H1 (cell line): ENCODE results near the gene CFLAR. TPM values are rescaled to one million over a fixed set of nuclear protein-coding genes. Genes with fewer than 3 reads are reported as not detected.

Source experiments
- CTCF ChIA-PET: fragments of 300-600 bp; sonication (Branson Sonifier 250); formaldehyde crosslinking; loops from one replicate; lab custom pipeline; 2021; ENCODE audit not compliant: partially characterized antibody; lab: Charles Lee
- POLR2A ChIA-PET: fragments of 300-600 bp; sonication (Branson Sonifier 250); formaldehyde crosslinking; loops from one replicate; lab custom pipeline; 2021; ENCODE audit warnings: inconsistent platforms; ENCODE audit not compliant: partially characterized antibody; lab: Charles Lee
- DNase-seq, 2 experiments: peaks; one replicate each; pipeline versions ENCODE4 v3.0.0 to v3.0.0-alpha.2; 2010 to 2022; ENCODE audit warnings: low spot score in 2 of 2, low read depth in 1 of 2, mixed read lengths in 1 of 2
- FAIRE-seq: peaks from 2 replicates; lab custom pipeline; 2011; peaks lifted over from hg19 to GRCh38; lab: Jason Lieb, UNC
- H2AFZ ChIP-seq: 2 replicates; pipeline ENCODE4 v1.8.1; 2012; ENCODE audit warnings: low read length, inconsistent platforms
- H2AK5ac ChIP-seq: 2 replicates; pipeline ENCODE4 v1.6.1; 2013; ENCODE audit warnings: low read depth, low read length
- H2BK120ac ChIP-seq: replicated peaks from 2 replicates; pipeline ENCODE3; 2013; ENCODE audit warnings: low read depth, low read length, inconsistent platforms
- H2BK12ac ChIP-seq: 2 replicates; pipeline ENCODE4 v1.6.1; 2013; ENCODE audit warnings: low read depth, low read length
- H2BK15ac ChIP-seq: 2 replicates; pipeline ENCODE4 v1.6.1; 2013; ENCODE audit warnings: low read length
- H2BK20ac ChIP-seq: 2 replicates; pipeline ENCODE4 v1.6.1; 2013; ENCODE audit warnings: low read length
- H2BK5ac ChIP-seq: 2 replicates; pipeline ENCODE4 v1.6.1; 2013; ENCODE audit warnings: low read depth, low read length
- H3K14ac ChIP-seq: 2 replicates; pipeline ENCODE4 v1.6.1; 2013; ENCODE audit warnings: inconsistent platforms; ENCODE audit not compliant: insufficient read length
- H3K18ac ChIP-seq: 2 replicates; pipeline ENCODE4 v1.6.1; 2013; ENCODE audit warnings: low read length; ENCODE audit errors: extremely low read depth
- H3K23ac ChIP-seq: 2 replicates; pipeline ENCODE4 v1.6.1; 2013; ENCODE audit warnings: inconsistent platforms; ENCODE audit not compliant: insufficient read length
- H3K23me2 ChIP-seq: 2 replicates; pipeline ENCODE4 v1.6.1; 2013; ENCODE audit warnings: low read depth, low read length
- H3K27ac ChIP-seq: 2 replicates; pipeline ENCODE4 v1.6.1; 2011; ENCODE audit warnings: low read depth, low read length, inconsistent platforms
- H3K27me3 ChIP-seq, 4 experiments: replicated peaks in 1 of 4; 1 replicate in 1 of 4; 2 replicates in 3 of 4; pipeline versions ENCODE4 v1.6.1 to v1.8.1; 2011 to 2013; ENCODE audit warnings: low read length in 3 of 4, mild to moderate bottlenecking in 3 of 4, inconsistent platforms in 2 of 4, mixed read lengths in 2 of 4, moderate library complexity in 1 of 4; ENCODE audit not compliant: control insufficient read depth in 3 of 4, insufficient read depth in 3 of 4; ENCODE audit errors: extremely low read depth in 1 of 4
- H3K36me3 ChIP-seq, 4 experiments: 2 replicates each; pipeline versions ENCODE4 v1.6.1 to v1.8.1; 2011 to 2013; ENCODE audit warnings: mild to moderate bottlenecking in 4 of 4, low read length in 3 of 4, moderate library complexity in 2 of 4, control low read depth in 1 of 4, inconsistent platforms in 1 of 4; ENCODE audit not compliant: insufficient read depth in 4 of 4, control insufficient read depth in 2 of 4
- H3K4ac ChIP-seq: replicated peaks from 2 replicates; pipeline ENCODE3; 2013; ENCODE audit warnings: low read length, low read depth, mixed read lengths, inconsistent platforms; ENCODE audit not compliant: insufficient read length
- H3K4me1 ChIP-seq, 4 experiments: replicated peaks in 1 of 4; 1 replicate in 1 of 4; 2 replicates in 3 of 4; pipeline versions ENCODE4 v1.6.1 to v1.8.1; 2011 to 2013; ENCODE audit warnings: low read length in 3 of 4, inconsistent platforms in 2 of 4, mixed read lengths in 1 of 4; ENCODE audit not compliant: insufficient read depth in 4 of 4, control insufficient read depth in 3 of 4
- H3K4me2 ChIP-seq, 2 experiments: 2 replicates each; pipeline versions ENCODE4 v1.6.1 to v1.8.1; 2011 to 2013; ENCODE audit warnings: low read depth in 2 of 2, low read length in 2 of 2, control low read depth in 1 of 2, inconsistent platforms in 1 of 2, mild to moderate bottlenecking in 1 of 2; ENCODE audit not compliant: insufficient read depth in 1 of 2
- H3K4me3 ChIP-seq, 4 experiments: fragments of 200-600, 300-600 bp in 1 of 4; sonication (generic), shearing (Covaris generic), sonication (Bioruptor Twin) in 1 of 4; 2 replicates each; pipeline versions ENCODE4 v1.5.1 to v1.8.1; 2011 to 2016; ENCODE audit warnings: low read length in 4 of 4, low read depth in 3 of 4, control low read depth in 2 of 4, inconsistent platforms in 2 of 4, mild to moderate bottlenecking in 2 of 4, mixed read lengths in 1 of 4, moderate library complexity in 1 of 4; ENCODE audit not compliant: insufficient read depth in 2 of 4; ENCODE audit errors: extremely low read depth in 1 of 4
- H3K56ac ChIP-seq: replicated peaks from 2 replicates; pipeline ENCODE3; 2013; ENCODE audit warnings: low read depth, mild to moderate bottlenecking, mixed read lengths, low read length, inconsistent platforms; ENCODE audit not compliant: insufficient read length
- H3K79me1 ChIP-seq: 2 replicates; pipeline ENCODE4 v1.6.1; 2013; ENCODE audit warnings: low read depth, low read length, control low read depth
- H3K79me2 ChIP-seq, 2 experiments: 2 replicates each; pipeline versions ENCODE4 v1.6.1 to v1.8.1; 2012 to 2013; ENCODE audit warnings: low read length in 2 of 2, mild to moderate bottlenecking in 2 of 2, inconsistent platforms in 1 of 2; ENCODE audit not compliant: insufficient read depth in 2 of 2, control insufficient read depth in 1 of 2
- H3K9ac ChIP-seq, 4 experiments: replicated peaks in 1 of 4; 1 replicate in 1 of 4; 2 replicates in 3 of 4; pipeline versions ENCODE4 v1.6.1 to v1.8.1; 2011 to 2013; ENCODE audit warnings: low read depth in 3 of 4, low read length in 3 of 4, control low read depth in 2 of 4, mild to moderate bottlenecking in 2 of 4, moderate library complexity in 2 of 4, inconsistent platforms in 1 of 4; ENCODE audit errors: extremely low read depth in 1 of 4
- H3K9me3 ChIP-seq, 2 experiments: 2 replicates each; pipeline versions ENCODE4 v1.6.1 to v1.8.1; 2012 to 2013; ENCODE audit warnings: mild to moderate bottlenecking in 2 of 2, moderate library complexity in 2 of 2, control low read depth in 1 of 2, inconsistent platforms in 1 of 2, low read depth in 1 of 2, low read length in 1 of 2, mixed read lengths in 1 of 2; ENCODE audit not compliant: insufficient read depth in 2 of 2
- H4K20me1 ChIP-seq, 2 experiments: replicated peaks in 1 of 2; 2 replicates each; pipeline versions ENCODE3 to v1.8.1; 2011 to 2013; ENCODE audit warnings: inconsistent platforms in 2 of 2, low read length in 2 of 2, mild to moderate bottlenecking in 1 of 2; ENCODE audit not compliant: insufficient read depth in 2 of 2, control insufficient read depth in 1 of 2
- H4K5ac ChIP-seq: 2 replicates; pipeline ENCODE4 v1.6.1; 2013; ENCODE audit warnings: low read length, low read depth, mixed read lengths, inconsistent platforms; ENCODE audit not compliant: insufficient read length
- H4K8ac ChIP-seq: 2 replicates; pipeline ENCODE4 v1.8.0; 2013; ENCODE audit warnings: mild to moderate bottlenecking, moderate library complexity, low read length, inconsistent platforms; ENCODE audit not compliant: insufficient read depth; ENCODE audit errors: extremely low read depth
- H4K91ac ChIP-seq: replicated peaks from 2 replicates; pipeline ENCODE3; 2013; ENCODE audit warnings: low read length, mixed read lengths, inconsistent platforms; ENCODE audit not compliant: insufficient read length
- CTBP2 ChIP-seq: IDR thresholded peaks from 2 replicates; pipeline ENCODE4 v1.7.0; 2011; ENCODE audit warnings: borderline replicate concordance, mild to moderate bottlenecking, moderate library complexity, mixed read lengths, low read length; ENCODE audit not compliant: insufficient read depth, insufficient read length
- GTF2F1 ChIP-seq: IDR thresholded peaks from 2 replicates; pipeline ENCODE4 v1.6.1; 2012; ENCODE audit warnings: low read depth, low read length, improper control_type of control experiment, borderline replicate concordance
- HDAC6 ChIP-seq: IDR thresholded peaks from one replicate; pipeline ENCODE4 v1.7.1; 2012; ENCODE audit warnings: low read depth, mild to moderate bottlenecking, inconsistent platforms, low read length, moderate library complexity
- MAX ChIP-seq: IDR thresholded peaks from 2 replicates; pipeline ENCODE4 v1.6.1; 2012; ENCODE audit warnings: inconsistent platforms
- RNF2 ChIP-seq: fragments of 200-900, 300-1000 bp; sonication (generic); IDR thresholded peaks from 2 replicates; pipeline ENCODE4 v1.7.1; 2016; ENCODE audit warnings: borderline replicate concordance, low read depth, mild to moderate bottlenecking, antibody characterized with exemption, low read length; ENCODE audit not compliant: poor library complexity, severe bottlenecking; ENCODE audit errors: missing control alignments
- SAP30 ChIP-seq: fragments of 300-600 bp; sonication (generic); IDR thresholded peaks from 2 replicates; pipeline ENCODE4 v1.7.1; 2012; ENCODE audit warnings: low read length, moderate library complexity, mild to moderate bottlenecking, inconsistent platforms; ENCODE audit not compliant: insufficient read depth, insufficient replicate concordance
- SIN3A ChIP-seq, 2 experiments: IDR thresholded peaks in 1 of 2; conservative IDR thresholded peaks in 1 of 2; 2 replicates each; pipeline ENCODE4 v1.6.1; 2011 to 2012; ENCODE audit warnings: low read length in 2 of 2, improper control_type of control experiment in 1 of 2, low read depth in 1 of 2, mild to moderate bottlenecking in 1 of 2
- SUZ12 ChIP-seq: fragments of 200-600 bp; sonication (generic); IDR thresholded peaks from 2 replicates; pipeline ENCODE4 v1.6.1; 2012; ENCODE audit warnings: mild to moderate bottlenecking, inconsistent platforms, low read length, moderate library complexity, mixed read lengths
- YY1 ChIP-seq: IDR thresholded peaks from 2 replicates; pipeline ENCODE4 v1.6.1; 2011; ENCODE audit warnings: low read depth, mild to moderate bottlenecking, low read length
- WGBS, 2 experiments: shearing (Covaris generic) in 1 of 2; methylation state at CpG; one replicate each; pipeline versions ENCODE4 v1.1.6 to v1.1.7; 2013 to 2015; ENCODE audit warnings: low lambda C conversion rate in 2 of 2, mixed read lengths in 2 of 2, inconsistent platforms in 1 of 2, low coverage in 1 of 2, missing lambda C conversion rate in 1 of 2; ENCODE audit not compliant: insufficient replicate concordance in 2 of 2, insufficient coverage in 1 of 2, insufficient read length in 1 of 2; ENCODE audit errors: extremely low coverage in 1 of 2, missing lambda C conversion rate in 1 of 2; 5-methylcytosine and 5-hydroxymethylcytosine counted together
- polyA plus RNA-seq, 7 experiments: library from polyadenylated mRNA; depleted of rRNA in 3 of 7; stranded (reverse) in 5 of 7; unstranded in 2 of 7; fragments of >200 nt in 5 of 7; fragments of 200-250 nt in 2 of 7; gene quantifications; 1 replicate in 5 of 7; 2 replicates in 1 of 7; 4 replicates in 1 of 7; pipeline versions ENCODE4 v1.2.1 to v1.2.3, GENCODE V29; 2011 to 2013; ENCODE audit warnings: missing spikeins in 2 of 7, mixed read lengths in 2 of 7
- total RNA-seq: library from RNA; stranded (reverse); fragmentation: NEBNext Ultra II Directional; extraction: Animal tissue kit (Norgen Biotek cat#: 25700); gene quantifications from 2 replicates; pipeline ENCODE4 v1.2.1, GENCODE V29; 2021

Gene CFLAR
- total and polyA plus RNA-seq, 2 of the 8 experiments (the other 6 are each of a cell fraction or from before 2014, with no cell fraction given), result 1.1 to 3.9 TPM

- H3K79me2 ChIP-seq, result no peaks in the 10 kb centered on the region
- H3K79me1 ChIP-seq, result no peaks in the 10 kb centered on the region
- no peaks in the 10 kb centered on the region for H3K23me2 ChIP-seq
- no peaks in the 10 kb centered on the region for H3K27me3 ChIP-seq
- H3K4me3 ChIP-seq, result no peak overlapping the region
- no peak overlapping the region for H3K18ac ChIP-seq
- no peak overlapping the region for H2AFZ ChIP-seq
- H3K4me2 ChIP-seq, result no peak overlapping the region
- ChIA-PET POLR2A (interaction anchor here (0.7 kb wide), 1 partner anchor 38 kb away, joined by 3 read pairs; no protein-coding TSS in a partner anchor), CTCF (interaction anchor here (0.9 to 9.4 kb wide), 5 partner anchors 10 to 83 kb away, joined by 3 to 61 read pairs (median 3); no protein-coding TSS in a partner anchor)
- DNase-seq, result no peak
- no peak for TF ChIP-seq MAX
- no peak for TF ChIP-seq SAP30
- no peak for TF ChIP-seq GTF2F1
- TF ChIP-seq YY1, result no peak
- no peak for TF ChIP-seq RNF2
- no peak for TF ChIP-seq SUZ12
- no peak for TF ChIP-seq SIN3A (conservative IDR thresholded peaks at IDR 0.05 in 1 of 2, IDR thresholded peaks at IDR 0.05 in 1 of 2; ENCODE audit: low read depth in 1 of 2, low read length in 2 of 2)
- TF ChIP-seq HDAC6, result no peak
- no peak for TF ChIP-seq CTBP2
- H4K5ac ChIP-seq, result no peak overlapping the region
- no peak overlapping the region for H3K23ac ChIP-seq
- H2AK5ac ChIP-seq, result no peak overlapping the region
- 88% methylated on average over 1 of the region's 1 CpG; no CpG with 5 or more reads in 1 of the 2 experiments for WGBS, 2 experiments
- H2BK15ac ChIP-seq, result no peak overlapping the region
- H2BK5ac ChIP-seq, result no peak overlapping the region
- no peaks in the 10 kb centered on the region for H3K9me3 ChIP-seq
- H3K4ac ChIP-seq, result no peak overlapping the region
- H3K27ac ChIP-seq, result no peak overlapping the region
- H3K14ac ChIP-seq, result no peak overlapping the region
- H4K20me1 ChIP-seq, result no peaks in the 10 kb centered on the region
- no peak overlapping the region for H2BK120ac ChIP-seq
- H2BK12ac ChIP-seq, result no peak overlapping the region
- no peak overlapping the region for H3K56ac ChIP-seq
- no peak for FAIRE-seq
- H2BK20ac ChIP-seq, result no peak overlapping the region
- H4K91ac ChIP-seq, result no peak overlapping the region
- H3K36me3 ChIP-seq, result no peaks in the 10 kb centered on the region
- no peaks in the 10 kb centered on the region for H3K4me1 ChIP-seq
- H3K9ac ChIP-seq, result no peak overlapping the region
- no peak overlapping the region for H4K8ac ChIP-seq
These were observed 32.5 kb downstream of the CFLAR start for GRCh38 chr2:201148434-201148990.
